HG03439 (cell line): ENCODE data around the gene ZNF212.

ENCODE experiments used
- ATAC-seq: cut with Tn5 transposase; IDR thresholded peaks from one replicate; pipeline ENCODE4 v1.9.1; 2021; ENCODE audit warnings: mild to moderate bottlenecking, moderate library complexity; ENCODE audit not compliant: unreplicated experiment

Gene ZNF212

GRCh38 chr7:149284343-149284742 is 44.9 kb downstream of the ZNF212 start:
- no peak for ATAC-seq

DNA sequence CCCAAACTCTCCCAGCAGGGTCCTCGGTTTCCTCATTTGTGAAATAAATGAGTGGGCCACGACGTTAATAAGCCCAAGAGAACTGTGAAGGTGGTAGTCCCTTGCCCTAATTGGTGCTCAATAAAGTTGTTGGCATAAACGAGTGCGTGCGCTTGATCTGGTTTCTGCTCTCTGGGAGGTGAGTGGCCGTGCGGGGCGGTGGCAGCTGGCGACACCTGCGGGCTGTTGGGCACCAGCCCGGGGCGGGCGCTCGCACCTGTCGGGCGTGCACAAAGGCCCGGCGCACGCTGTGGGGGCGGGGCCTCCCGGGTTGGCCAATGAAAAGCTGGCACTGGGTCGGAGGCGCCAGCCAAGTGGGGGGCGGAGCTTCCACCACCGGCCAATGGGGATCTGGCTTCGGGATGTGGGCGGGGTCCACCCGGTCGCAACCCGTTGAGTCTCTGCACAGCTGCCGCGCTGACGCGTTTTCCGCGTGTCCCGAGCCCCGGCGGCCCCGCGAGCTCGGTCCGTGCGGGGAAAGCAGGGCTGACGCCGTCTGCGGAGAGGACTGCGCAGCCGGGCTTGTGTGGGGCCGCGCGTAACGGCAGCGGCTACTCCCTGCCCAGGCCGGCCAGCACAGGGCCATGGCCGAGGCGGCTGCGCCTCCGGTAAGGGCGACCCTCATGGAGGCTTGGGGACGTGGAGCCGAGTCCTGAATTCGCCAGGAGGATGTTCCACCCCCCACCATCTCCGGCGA is 45.6 kb downstream of the ZNF212 start:
- peak; percentile 95 for ATAC-seq

- ATAC-seq: no peak
Measured at GRCh38 chr7:149285603-149286002, 46.2 kb downstream of the ZNF212 start.

GRCh38 chr7:149286811-149287400 is 47.5 kb downstream of the ZNF212 start:
- ATAC-seq: no peak

- no peak for ATAC-seq
Measured at GRCh38 chr7:149287622-149288021, 48.2 kb downstream of the ZNF212 start.

- no peak for ATAC-seq
Measured at GRCh38 chr7:149289262-149289661, 49.8 kb downstream of the ZNF212 start.

- ATAC-seq: no peak
Measured at GRCh38 chr7:149289856-149290255, 50.4 kb downstream of the ZNF212 start.

- no peak for ATAC-seq
Measured at GRCh38 chr7:149291036-149291780, 51.8 kb downstream of the ZNF212 start.

GRCh38 chr7:149291781-149292461 is 52.5 kb downstream of the ZNF212 start:
- no peak for ATAC-seq

DNA sequence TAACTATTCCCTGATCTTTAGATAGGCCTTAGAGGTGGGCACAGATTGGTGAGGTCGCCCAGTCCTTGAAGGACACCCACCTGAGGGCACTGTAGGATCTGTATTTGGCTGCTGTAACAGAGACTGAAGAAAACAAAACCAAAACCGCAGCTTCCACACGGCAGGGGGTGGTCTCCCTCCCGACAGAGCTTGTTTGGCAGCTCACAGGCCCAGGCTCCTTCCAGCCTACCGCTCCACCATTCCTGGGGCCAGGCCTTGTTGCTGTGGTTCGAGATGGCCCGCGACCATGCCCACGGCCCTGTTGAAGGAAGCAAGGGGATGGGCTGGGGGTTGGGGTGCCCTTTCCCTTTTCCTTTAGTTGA is 53.0 kb downstream of the ZNF212 start:
- ATAC-seq: no peak

GRCh38 chr7:149293338-149293737 is 53.9 kb downstream of the ZNF212 start:
- ATAC-seq: no peak

DNA sequence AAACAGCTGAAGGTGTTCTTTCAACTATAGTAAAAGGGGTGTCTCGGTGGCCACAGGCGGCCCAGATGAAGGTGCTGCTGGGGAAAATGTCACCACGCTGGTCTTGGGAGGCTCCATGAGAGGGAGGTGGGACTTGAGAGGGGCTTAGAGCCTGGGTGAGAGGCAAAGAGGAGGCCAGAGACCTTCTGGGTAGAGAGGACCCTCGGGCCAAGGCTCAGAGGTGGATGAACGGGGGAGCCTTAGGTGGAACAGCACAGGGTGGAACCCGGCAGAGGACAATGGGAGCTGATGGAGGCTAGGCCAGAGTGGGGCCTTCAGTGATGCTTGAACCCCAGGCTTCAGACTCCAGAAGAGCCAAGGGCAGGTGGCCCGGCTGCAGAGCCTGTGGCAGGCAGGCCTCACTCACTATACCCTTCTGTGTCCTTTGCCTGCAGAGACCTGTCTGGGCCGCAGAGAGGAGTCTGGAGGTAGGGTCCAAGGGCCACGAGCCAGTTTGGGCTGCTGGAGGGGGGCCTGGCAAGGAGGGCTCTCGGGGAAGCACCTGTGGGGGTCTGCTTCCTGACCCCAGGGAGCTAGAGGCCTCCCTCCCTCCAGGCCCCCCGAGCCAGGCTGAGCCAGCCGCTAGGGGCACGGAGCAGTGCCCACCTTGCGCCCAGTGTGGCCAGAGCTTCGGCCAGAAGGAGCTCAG is 54.6 kb downstream of the ZNF212 start:
- no peak for ATAC-seq

DNA sequence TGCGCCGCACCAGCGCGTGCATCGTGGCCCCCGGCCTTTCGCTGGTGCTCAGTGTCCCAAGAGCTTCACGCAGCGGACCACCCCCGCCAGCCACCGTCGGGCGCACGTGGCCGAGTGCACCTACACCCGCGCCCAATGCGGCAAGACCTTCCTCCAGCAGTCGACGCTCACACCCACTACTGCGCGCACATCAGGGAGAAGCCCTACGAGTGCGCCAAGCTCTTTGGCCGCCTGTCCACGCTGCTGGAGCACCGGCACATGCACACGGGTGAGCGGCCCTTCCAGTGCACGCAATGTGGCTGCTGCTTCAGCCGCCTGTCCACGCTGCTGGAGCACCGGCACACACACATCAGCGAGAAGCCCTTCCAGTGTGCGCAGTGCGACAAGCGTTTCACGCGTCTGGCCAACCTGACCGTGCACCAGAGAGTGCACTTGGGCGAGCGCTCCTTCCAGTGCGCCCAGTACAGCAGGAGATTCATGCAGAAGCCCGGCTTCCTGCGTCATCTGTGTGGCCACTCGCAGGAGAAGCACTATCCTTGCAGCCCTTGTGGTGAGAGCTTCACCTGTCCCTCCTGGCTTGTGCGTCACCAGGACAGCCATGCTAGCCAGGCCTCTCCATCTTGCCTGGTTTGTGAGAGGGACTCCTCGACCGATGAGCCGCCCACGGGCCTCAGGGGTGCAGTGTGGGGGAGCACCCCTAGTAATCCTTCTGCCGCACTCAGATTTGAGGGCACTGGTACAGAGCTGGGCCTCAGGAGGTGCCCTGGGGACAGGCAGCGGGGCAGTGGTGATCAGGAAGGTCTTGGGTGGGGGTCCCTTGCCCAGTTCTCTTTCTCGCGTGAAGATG is 55.4 kb downstream of the ZNF212 start:
- no peak for ATAC-seq

DNA sequence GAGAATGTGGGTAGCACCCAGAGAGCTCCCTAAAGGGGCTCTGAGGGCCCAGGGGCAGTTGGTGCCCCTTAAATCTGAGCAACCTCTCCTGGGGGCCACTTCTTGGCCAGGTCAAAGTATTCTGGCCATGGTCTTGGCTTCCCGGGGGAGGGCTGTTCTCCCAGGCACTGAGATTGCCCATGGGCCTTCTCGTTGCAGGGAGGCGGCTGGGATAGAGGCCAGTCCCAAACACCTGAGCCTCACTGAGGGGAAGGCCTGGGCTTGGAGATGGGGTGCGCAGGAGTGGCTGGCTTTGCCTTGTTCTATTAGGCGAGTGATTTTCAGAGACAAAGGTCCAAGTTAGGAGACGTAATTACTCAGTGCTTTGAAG is 56.0 kb downstream of the ZNF212 start:
- no peak for ATAC-seq

DNA sequence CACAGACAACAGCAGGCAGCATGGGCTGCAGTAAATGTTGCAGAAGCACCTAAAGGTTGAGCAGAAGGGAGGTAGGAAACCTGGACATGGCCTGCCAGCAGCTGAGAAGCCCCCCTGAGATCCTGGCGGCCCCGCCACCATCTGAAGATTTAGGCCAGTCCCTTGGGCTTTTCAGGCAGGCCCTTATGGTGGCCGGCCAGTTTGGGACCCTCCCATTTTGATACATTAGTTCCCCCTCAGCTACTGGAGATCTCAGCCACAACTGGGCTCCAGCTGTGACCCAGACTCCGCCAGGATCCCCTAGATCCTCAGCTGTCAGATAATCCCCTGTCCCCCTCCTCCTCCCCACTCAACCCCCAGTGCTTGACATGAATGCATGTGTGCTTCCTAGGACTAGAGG is 56.9 kb downstream of the ZNF212 start:
- no peak for ATAC-seq

GRCh38 chr7:149297034-149297755 is 57.7 kb downstream of the ZNF212 start:
- ATAC-seq: no peak

DNA sequence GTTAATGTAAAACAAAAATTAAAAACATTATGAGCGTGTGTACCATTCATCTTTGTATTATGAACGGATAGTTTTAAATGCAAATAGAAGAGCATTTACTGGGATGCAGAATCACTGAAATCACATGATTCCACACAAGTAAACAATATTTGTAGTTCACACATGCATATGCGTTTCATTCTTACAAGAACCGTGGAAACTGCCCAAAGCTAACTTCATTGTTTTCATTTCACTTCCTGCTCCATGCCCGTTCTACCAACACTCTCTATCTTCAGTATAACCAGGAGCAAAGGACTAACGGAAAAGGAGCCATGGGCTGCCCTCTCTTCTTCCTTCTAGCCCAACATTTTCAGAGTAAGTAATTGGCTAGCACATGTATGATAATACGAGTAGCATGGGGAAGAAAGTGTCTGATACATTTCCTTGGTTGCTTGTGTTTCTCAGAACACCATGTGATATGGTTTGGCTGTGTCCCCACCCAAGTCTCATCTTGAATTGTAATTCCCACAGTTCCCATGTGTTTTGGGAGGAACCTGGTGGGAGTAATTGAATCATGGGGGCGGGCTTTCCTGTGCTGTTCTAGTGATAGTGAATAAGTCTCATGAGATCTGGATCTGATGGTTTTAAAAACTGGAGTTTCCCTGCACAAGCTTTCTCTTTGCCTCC is 61.3 kb downstream of the ZNF212 start:
- no peak for ATAC-seq

DNA sequence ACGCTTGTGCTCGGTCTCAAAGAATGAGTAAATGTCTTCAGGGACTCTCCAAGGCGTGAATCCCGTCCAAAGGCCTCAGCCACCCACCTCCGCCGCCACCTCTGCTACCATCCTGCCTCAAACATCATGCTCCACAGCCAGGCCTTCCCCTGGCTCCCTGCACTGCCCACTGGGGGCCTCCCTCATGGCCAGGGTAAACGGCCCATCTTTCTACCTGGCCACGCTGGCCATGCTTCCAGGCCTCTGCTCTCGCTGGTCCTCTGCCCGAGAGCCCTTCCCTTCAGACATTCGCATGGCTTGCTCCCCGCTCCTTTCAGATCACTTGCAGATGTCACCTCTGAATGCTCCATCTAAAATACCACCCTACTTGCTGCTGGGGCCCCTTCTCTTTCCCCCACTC is 62.8 kb downstream of the ZNF212 start:
- ATAC-seq: no peak

DNA sequence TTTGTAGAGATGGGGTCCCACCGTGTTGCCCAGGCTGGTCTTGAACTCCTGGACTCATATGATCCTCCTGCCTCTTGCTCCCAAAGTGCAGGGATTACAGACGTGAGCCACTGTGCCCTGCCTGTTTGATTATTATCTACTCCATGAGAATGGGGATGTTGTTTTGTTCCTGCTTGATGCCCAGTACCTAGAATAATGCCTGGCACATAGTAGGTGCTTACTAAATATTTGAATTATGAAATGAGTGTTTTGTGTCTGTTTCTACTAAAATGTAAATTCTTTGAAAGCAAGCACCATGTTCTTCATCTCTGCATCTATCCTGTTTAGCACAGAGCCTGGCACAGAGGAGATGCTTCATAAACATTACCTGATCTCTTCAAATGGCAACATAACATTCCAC is 63.4 kb downstream of the ZNF212 start:
- ATAC-seq: no peak
